IMR-90 (cell line): ENCODE data around the gene MAN2A1. TPM values are rescaled to one million over a fixed set of nuclear protein-coding genes. Genes with fewer than 3 reads are reported as not detected.

Experiments used
- ATAC-seq: fragments of 200-7000 bp; cut with Tn5 transposase; 2 replicates; pipeline ENCODE4 v1.9.1; 2020; ENCODE audit warnings: low read depth, mild to moderate bottlenecking, moderate library complexity
- BruUV-seq: library from RNA; stranded (reverse); fragments of 400-500 nt; replicated peaks from 2 replicates; lab custom pipeline; 2021; lab: Mats Ljungman, UMichigan
- CTCF ChIA-PET: fragments of 300-600 bp; formaldehyde crosslinking; extraction: SDS; loops from one replicate; lab custom pipeline; 2021; ENCODE audit warnings: antibody characterized with exemption; lab: Yijun Ruan, JAX
- POLR2A ChIA-PET: fragments of 300-600 bp; sonication (Branson Sonifier 250); formaldehyde crosslinking; loops from one replicate; lab custom pipeline; 2022; ENCODE audit warnings: antibody characterized with exemption; ENCODE audit not compliant: unreplicated experiment; lab: Charles Lee
- DNase-seq: peaks from one replicate; pipeline ENCODE4 v3.0.0; 2013
- H2AFZ ChIP-seq: replicated peaks from 2 replicates; pipeline ENCODE3; 2013; ENCODE audit warnings: low read length, mild to moderate bottlenecking; ENCODE audit not compliant: poor library complexity
- H2AK5ac ChIP-seq: 2 replicates; pipeline ENCODE4 v1.6.1; 2013; ENCODE audit warnings: low read depth, low read length, inconsistent platforms
- H2AK9ac ChIP-seq: replicated peaks from 2 replicates; pipeline ENCODE3; 2013; ENCODE audit warnings: mild to moderate bottlenecking, low read depth, low read length, moderate library complexity; ENCODE audit not compliant: poor library complexity
- H2BK120ac ChIP-seq: 2 replicates; pipeline ENCODE4 v1.6.1; 2013; ENCODE audit warnings: low read depth, low read length, inconsistent platforms
- H2BK15ac ChIP-seq: 3 replicates; pipeline ENCODE4 v1.6.1; 2013; ENCODE audit warnings: low read depth, low read length, inconsistent platforms
- H2BK20ac ChIP-seq: 2 replicates; pipeline ENCODE4 v1.6.1; 2013; ENCODE audit warnings: low read depth, mild to moderate bottlenecking, inconsistent platforms, low read length, moderate library complexity
- H2BK5ac ChIP-seq: 2 replicates; pipeline ENCODE4 v1.6.1; 2013; ENCODE audit warnings: mild to moderate bottlenecking, low read depth, low read length, inconsistent platforms; ENCODE audit not compliant: poor library complexity, severe bottlenecking
- H3K14ac ChIP-seq: replicated peaks from 2 replicates; pipeline ENCODE4 v1.6.1; 2013; ENCODE audit warnings: low read depth, low read length, inconsistent platforms
- H3K18ac ChIP-seq: 2 replicates; pipeline ENCODE4 v1.6.1; 2013; ENCODE audit warnings: low read depth, low read length, control low read depth
- H3K23ac ChIP-seq: 2 replicates; pipeline ENCODE4 v1.6.1; 2013; ENCODE audit warnings: low read depth, low read length, inconsistent platforms
- H3K27ac ChIP-seq: 2 replicates; pipeline ENCODE4 v1.5.1; 2013; ENCODE audit warnings: mild to moderate bottlenecking, control low read depth, low read length; ENCODE audit not compliant: insufficient read depth
- H3K27me3 ChIP-seq: 2 replicates; pipeline ENCODE4 v1.6.1; 2013; ENCODE audit warnings: low read length; ENCODE audit not compliant: control insufficient read depth, insufficient read depth
- H3K36me3 ChIP-seq: 2 replicates; pipeline ENCODE4 v1.6.1; 2013; ENCODE audit warnings: low read length, mixed read lengths; ENCODE audit not compliant: control insufficient read depth, insufficient read depth
- H3K4ac ChIP-seq: 2 replicates; pipeline ENCODE4 v1.6.1; 2013; ENCODE audit warnings: low read depth, low read length, inconsistent platforms
- H3K4me1 ChIP-seq: 2 replicates; pipeline ENCODE4 v1.6.1; 2013; ENCODE audit warnings: low read length, mixed read lengths; ENCODE audit not compliant: control insufficient read depth, insufficient read depth
- H3K4me2 ChIP-seq: 2 replicates; pipeline ENCODE4 v1.6.1; 2013; ENCODE audit warnings: low read depth, mild to moderate bottlenecking, control low read depth, low read length, moderate library complexity
- H3K4me3 ChIP-seq: 2 replicates; pipeline ENCODE4 v1.5.1; 2013; ENCODE audit warnings: low read depth, mild to moderate bottlenecking, control low read depth, low read length, moderate library complexity; ENCODE audit not compliant: insufficient read depth
- H3K56ac ChIP-seq: 2 replicates; pipeline ENCODE4 v1.6.1; 2013; ENCODE audit warnings: low read length, inconsistent platforms; ENCODE audit not compliant: insufficient read depth; ENCODE audit errors: extremely low read depth
- H3K79me1 ChIP-seq, 2 experiments: 2 replicates each; pipeline ENCODE4 v1.6.1; 2013; ENCODE audit warnings: low read length in 2 of 2, inconsistent platforms in 1 of 2, low read depth in 1 of 2
- H3K9ac ChIP-seq: 2 replicates; pipeline ENCODE4 v1.6.1; 2013; ENCODE audit warnings: low read depth, low read length, control low read depth
- H3K9me1 ChIP-seq: 2 replicates; pipeline ENCODE4 v1.6.1; 2013; ENCODE audit warnings: low read length, inconsistent platforms; ENCODE audit not compliant: insufficient read depth
- H3K9me3 ChIP-seq: 2 replicates; pipeline ENCODE4 v1.6.1; 2013; ENCODE audit warnings: low read length; ENCODE audit not compliant: control insufficient read depth, insufficient read depth
- H4K20me1 ChIP-seq: 2 replicates; pipeline ENCODE4 v1.6.1; 2013; ENCODE audit warnings: low read length, inconsistent platforms; ENCODE audit not compliant: insufficient read depth
- H4K5ac ChIP-seq: 2 replicates; pipeline ENCODE4 v1.6.1; 2013; ENCODE audit warnings: mild to moderate bottlenecking, low read depth, low read length, control low read depth
- H4K8ac ChIP-seq, 2 experiments: 2 replicates each; pipeline ENCODE4 v1.6.1; 2013; ENCODE audit warnings: low read depth in 2 of 2, low read length in 2 of 2, control low read depth in 1 of 2, inconsistent platforms in 1 of 2
- H4K91ac ChIP-seq: 2 replicates; pipeline ENCODE4 v1.6.1; 2013; ENCODE audit warnings: low read depth, low read length, inconsistent platforms; ENCODE audit not compliant: insufficient read depth
- BHLHE40 ChIP-seq: fragments of 150-350 bp; IDR thresholded peaks from 2 replicates; pipeline ENCODE4 v1.6.1; 2016; ENCODE audit warnings: mild to moderate bottlenecking, low read depth, low read length
- CEBPB ChIP-seq: IDR thresholded peaks from 2 replicates; pipeline ENCODE4 v1.6.1; 2012; ENCODE audit warnings: low read depth, low read length, improper control_type of control experiment
- CHD1 ChIP-seq: IDR thresholded peaks from 2 replicates; pipeline ENCODE4 v1.6.1; 2012; ENCODE audit warnings: low read depth, low read length, improper control_type of control experiment
- CTCF ChIP-seq: conservative IDR thresholded peaks from 2 replicates; pipeline ENCODE4 v1.5.1; 2012; ENCODE audit warnings: mild to moderate bottlenecking, low read depth, low read length, improper control_type of control experiment
- FOS ChIP-seq: fragments of 150-350 bp; IDR thresholded peaks from 2 replicates; pipeline ENCODE4 v1.6.1; 2016; ENCODE audit warnings: low read depth, low read length
- MAFK ChIP-seq: IDR thresholded peaks from 2 replicates; pipeline ENCODE4 v1.6.1; 2012; ENCODE audit warnings: low read depth, low read length, improper control_type of control experiment
- MAZ ChIP-seq: IDR thresholded peaks from 2 replicates; pipeline ENCODE4 v1.6.1; 2012; ENCODE audit warnings: low read depth, mild to moderate bottlenecking, low read length, improper control_type of control experiment, moderate library complexity, borderline replicate concordance
- MXI1 ChIP-seq: IDR thresholded peaks from 2 replicates; pipeline ENCODE4 v1.6.1; 2012; ENCODE audit warnings: low read depth, mild to moderate bottlenecking, low read length, moderate library complexity, borderline replicate concordance
- NFE2L2 ChIP-seq: fragments of 150-350 bp; IDR thresholded peaks from 2 replicates; pipeline ENCODE4 v1.6.1; 2016; ENCODE audit warnings: low read depth, mild to moderate bottlenecking, low read length
- POLR2A ChIP-seq: IDR thresholded peaks from 2 replicates; pipeline ENCODE4 v1.6.1; 2012; ENCODE audit warnings: mild to moderate bottlenecking, low read depth, low read length
- RAD21 ChIP-seq: IDR thresholded peaks from 2 replicates; pipeline ENCODE4 v1.6.1; 2012; ENCODE audit warnings: low read length, improper control_type of control experiment
- RCOR1 ChIP-seq: IDR thresholded peaks from 2 replicates; pipeline ENCODE4 v1.6.1; 2012; ENCODE audit warnings: mild to moderate bottlenecking, low read length, improper control_type of control experiment; ENCODE audit not compliant: insufficient replicate concordance
- RFX5 ChIP-seq: IDR thresholded peaks from 2 replicates; pipeline ENCODE4 v1.8.0; 2012; ENCODE audit warnings: low read depth, mild to moderate bottlenecking, low read length, moderate library complexity
- SMC3 ChIP-seq: fragments of 150-350 bp; IDR thresholded peaks from 2 replicates; pipeline ENCODE4 v1.6.1; 2016; ENCODE audit warnings: low read depth, mild to moderate bottlenecking, antibody characterized with exemption, low read length, moderate library complexity
- dilution Hi-C: fragments of 300-500 bp; cut with HindIII; formaldehyde crosslinking; loops from one replicate; pipeline ENCODE4 v1.14.3; 2018; ENCODE audit warnings: low sequenced_read_pairs; ENCODE audit not compliant: unreplicated experiment
- in situ Hi-C: fragments of 300-500 bp; cut with MboI; formaldehyde crosslinking; loops from 3 replicates; pipeline ENCODE4 v1.14.3; 2019; ENCODE audit warnings: low sequenced_read_pairs, inconsistent platforms, mixed read lengths
- intact Hi-C: fragments of 100-400 bp; cut with micrococcal nuclease; formaldehyde crosslinking; loops from 2 replicates; pipeline ENCODE4 v1.10.0; 2022
- polyA plus RNA-seq, 3 experiments: library from polyadenylated mRNA; depleted of rRNA; stranded (reverse); fragments of >200 nt; gene quantifications; 2 replicates each; pipeline ENCODE4 v1.2.3, GENCODE V29; 2012; ENCODE audit warnings: low replicate concordance in 1 of 3
- total RNA-seq: library from RNA; depleted of rRNA; stranded (reverse); fragments of >200 nt; gene quantifications from 2 replicates; pipeline ENCODE4 v1.2.3, GENCODE V29; 2012
- TF ChIP-seq, protein P1 (sequence below): fragments of 150-350 bp; IDR thresholded peaks from 2 replicates; pipeline ENCODE4 v1.6.1; 2016; ENCODE audit warnings: low read depth, mild to moderate bottlenecking, low read length, moderate library complexity, borderline replicate concordance
- TF ChIP-seq, protein P2 (sequence below): fragments of 150-350 bp; IDR thresholded peaks from 2 replicates; pipeline ENCODE4 v1.6.1; 2017; ENCODE audit warnings: mild to moderate bottlenecking, antibody characterized with exemption, low read length, low read depth

Gene MAN2A1
- total and polyA plus RNA-seq, 2 of the 4 experiments (the other 2 are of a cell fraction) = 16.4 to 29.6 TPM

- no TSS peak for BruUV-seq
- no peak for TF ChIP-seq MXI1
- no peak for TF ChIP-seq CTCF
- TF ChIP-seq POLR2A = no peak
- no peak for TF ChIP-seq NFE2L2
- TF ChIP-seq, protein P1, sequence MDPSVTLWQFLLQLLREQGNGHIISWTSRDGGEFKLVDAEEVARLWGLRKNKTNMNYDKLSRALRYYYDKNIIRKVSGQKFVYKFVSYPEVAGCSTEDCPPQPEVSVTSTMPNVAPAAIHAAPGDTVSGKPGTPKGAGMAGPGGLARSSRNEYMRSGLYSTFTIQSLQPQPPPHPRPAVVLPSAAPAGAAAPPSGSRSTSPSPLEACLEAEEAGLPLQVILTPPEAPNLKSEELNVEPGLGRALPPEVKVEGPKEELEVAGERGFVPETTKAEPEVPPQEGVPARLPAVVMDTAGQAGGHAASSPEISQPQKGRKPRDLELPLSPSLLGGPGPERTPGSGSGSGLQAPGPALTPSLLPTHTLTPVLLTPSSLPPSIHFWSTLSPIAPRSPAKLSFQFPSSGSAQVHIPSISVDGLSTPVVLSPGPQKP = no peak
- no peak for TF ChIP-seq RCOR1
- no peak for TF ChIP-seq MAFK
- no peak for TF ChIP-seq CHD1
- TF ChIP-seq, protein P2, sequence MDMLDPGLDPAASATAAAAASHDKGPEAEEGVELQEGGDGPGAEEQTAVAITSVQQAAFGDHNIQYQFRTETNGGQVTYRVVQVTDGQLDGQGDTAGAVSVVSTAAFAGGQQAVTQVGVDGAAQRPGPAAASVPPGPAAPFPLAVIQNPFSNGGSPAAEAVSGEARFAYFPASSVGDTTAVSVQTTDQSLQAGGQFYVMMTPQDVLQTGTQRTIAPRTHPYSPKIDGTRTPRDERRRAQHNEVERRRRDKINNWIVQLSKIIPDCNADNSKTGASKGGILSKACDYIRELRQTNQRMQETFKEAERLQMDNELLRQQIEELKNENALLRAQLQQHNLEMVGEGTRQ = no peak
- TF ChIP-seq FOS = no peak
- no peak for TF ChIP-seq RAD21
- no peak for TF ChIP-seq RFX5
- no peak for TF ChIP-seq MAZ
- TF ChIP-seq BHLHE40 = no peak
- no peak for TF ChIP-seq SMC3
- TF ChIP-seq CEBPB = no peak
- Histone ChIP-seq H3K9ac (no peak overlapping the region), H2BK5ac (no peak overlapping the region), H4K8ac (no peak overlapping the region), H3K9me3 (no peaks in the 10 kb centered on the region), H2BK20ac (no peak overlapping the region), H3K56ac (no peak overlapping the region), H2AK5ac (no peak overlapping the region), H4K5ac (no peak overlapping the region), H3K4ac (no peak overlapping the region), H3K27ac (no peak overlapping the region), H4K91ac (no peak overlapping the region), H3K14ac (no peak overlapping the region), H3K9me1 (no peaks in the 10 kb centered on the region), H3K27me3 (no peaks in the 10 kb centered on the region), H3K79me1 (peaks cover 4 to 21% of the 10 kb centered on the region in 2 experiments; a peak in 3 of 4 replicates), H3K36me3 (0 out of 2 replicates have a peak, but pooled peaks cover 1% of the 10 kb centered on the region), H3K4me2 (no peak overlapping the region), H2AK9ac (no peak overlapping the region), H2AFZ (no peak overlapping the region), H4K20me1 (no peaks in the 10 kb centered on the region), H3K4me3 (no peak overlapping the region), H2BK120ac (no peak overlapping the region), H3K4me1 (no peaks in the 10 kb centered on the region), H2BK15ac (no peak overlapping the region), H3K23ac (no peak overlapping the region), H3K18ac (no peak overlapping the region)
- intact Hi-C loops = no loop called here
- CTCF ChIA-PET = interaction anchor here (0.6 kb wide), 1 partner anchor 89 kb away, joined by 3 read pairs; no protein-coding TSS in a partner anchor
- in situ Hi-C loops = no loop called here
- POLR2A ChIA-PET = no interaction called here
- dilution Hi-C loops = no loop called here
- DNase-seq (no peak), ATAC-seq (no peak)
Measured at GRCh38 chr5:109750463-109750862, 60.7 kb downstream of the MAN2A1 start.
